Measurements from ENCODE around the gene TLCD2. TPM values are rescaled to one million over a fixed set of nuclear protein-coding genes. Genes with fewer than 3 reads are reported as not detected.
A peak's percentile ranks its signal among the peaks of the same experiment; 100 is the strongest.

The TLCD2 gene
- total and polyA plus RNA-seq, 9 of the 15 experiments (the other 6 are each of a cell fraction or from before 2014, with no cell fraction given), result 0.10 to 0.89 (median 0.58) TPM

DNA sequence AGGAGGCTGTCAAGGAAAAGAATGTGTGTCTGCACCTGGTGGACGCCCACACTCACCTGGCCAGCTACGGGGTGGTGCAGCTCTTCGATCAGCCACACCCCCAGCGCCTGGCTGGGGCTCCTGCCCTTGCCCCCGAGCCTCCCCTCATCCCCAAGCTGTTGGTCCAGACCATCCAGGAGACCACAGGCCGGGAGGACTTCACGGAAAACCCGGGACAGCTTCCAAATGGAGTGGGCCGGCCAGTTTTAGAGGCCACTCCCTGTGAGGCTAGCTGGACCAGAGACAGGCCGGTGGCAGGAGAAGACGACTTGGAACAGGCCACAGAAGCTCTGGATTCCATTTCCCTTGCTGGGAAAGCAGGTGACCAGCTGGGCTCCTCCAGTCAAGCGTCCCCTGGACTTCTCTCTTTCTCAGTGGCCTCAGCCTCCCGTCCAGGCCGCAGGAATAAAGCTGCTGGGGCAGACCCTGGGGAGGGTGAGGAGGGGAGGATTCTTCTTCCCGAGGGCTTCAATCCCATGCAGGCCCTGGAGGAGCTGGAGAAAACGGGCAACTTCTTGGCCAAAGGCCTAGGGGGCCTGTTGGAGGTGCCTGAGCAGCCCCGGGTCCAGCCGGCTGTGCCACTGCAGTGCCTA is 16.6 kb upstream of the TLCD2 start (continued):
- TF ChIP-seq, protein P1, sequence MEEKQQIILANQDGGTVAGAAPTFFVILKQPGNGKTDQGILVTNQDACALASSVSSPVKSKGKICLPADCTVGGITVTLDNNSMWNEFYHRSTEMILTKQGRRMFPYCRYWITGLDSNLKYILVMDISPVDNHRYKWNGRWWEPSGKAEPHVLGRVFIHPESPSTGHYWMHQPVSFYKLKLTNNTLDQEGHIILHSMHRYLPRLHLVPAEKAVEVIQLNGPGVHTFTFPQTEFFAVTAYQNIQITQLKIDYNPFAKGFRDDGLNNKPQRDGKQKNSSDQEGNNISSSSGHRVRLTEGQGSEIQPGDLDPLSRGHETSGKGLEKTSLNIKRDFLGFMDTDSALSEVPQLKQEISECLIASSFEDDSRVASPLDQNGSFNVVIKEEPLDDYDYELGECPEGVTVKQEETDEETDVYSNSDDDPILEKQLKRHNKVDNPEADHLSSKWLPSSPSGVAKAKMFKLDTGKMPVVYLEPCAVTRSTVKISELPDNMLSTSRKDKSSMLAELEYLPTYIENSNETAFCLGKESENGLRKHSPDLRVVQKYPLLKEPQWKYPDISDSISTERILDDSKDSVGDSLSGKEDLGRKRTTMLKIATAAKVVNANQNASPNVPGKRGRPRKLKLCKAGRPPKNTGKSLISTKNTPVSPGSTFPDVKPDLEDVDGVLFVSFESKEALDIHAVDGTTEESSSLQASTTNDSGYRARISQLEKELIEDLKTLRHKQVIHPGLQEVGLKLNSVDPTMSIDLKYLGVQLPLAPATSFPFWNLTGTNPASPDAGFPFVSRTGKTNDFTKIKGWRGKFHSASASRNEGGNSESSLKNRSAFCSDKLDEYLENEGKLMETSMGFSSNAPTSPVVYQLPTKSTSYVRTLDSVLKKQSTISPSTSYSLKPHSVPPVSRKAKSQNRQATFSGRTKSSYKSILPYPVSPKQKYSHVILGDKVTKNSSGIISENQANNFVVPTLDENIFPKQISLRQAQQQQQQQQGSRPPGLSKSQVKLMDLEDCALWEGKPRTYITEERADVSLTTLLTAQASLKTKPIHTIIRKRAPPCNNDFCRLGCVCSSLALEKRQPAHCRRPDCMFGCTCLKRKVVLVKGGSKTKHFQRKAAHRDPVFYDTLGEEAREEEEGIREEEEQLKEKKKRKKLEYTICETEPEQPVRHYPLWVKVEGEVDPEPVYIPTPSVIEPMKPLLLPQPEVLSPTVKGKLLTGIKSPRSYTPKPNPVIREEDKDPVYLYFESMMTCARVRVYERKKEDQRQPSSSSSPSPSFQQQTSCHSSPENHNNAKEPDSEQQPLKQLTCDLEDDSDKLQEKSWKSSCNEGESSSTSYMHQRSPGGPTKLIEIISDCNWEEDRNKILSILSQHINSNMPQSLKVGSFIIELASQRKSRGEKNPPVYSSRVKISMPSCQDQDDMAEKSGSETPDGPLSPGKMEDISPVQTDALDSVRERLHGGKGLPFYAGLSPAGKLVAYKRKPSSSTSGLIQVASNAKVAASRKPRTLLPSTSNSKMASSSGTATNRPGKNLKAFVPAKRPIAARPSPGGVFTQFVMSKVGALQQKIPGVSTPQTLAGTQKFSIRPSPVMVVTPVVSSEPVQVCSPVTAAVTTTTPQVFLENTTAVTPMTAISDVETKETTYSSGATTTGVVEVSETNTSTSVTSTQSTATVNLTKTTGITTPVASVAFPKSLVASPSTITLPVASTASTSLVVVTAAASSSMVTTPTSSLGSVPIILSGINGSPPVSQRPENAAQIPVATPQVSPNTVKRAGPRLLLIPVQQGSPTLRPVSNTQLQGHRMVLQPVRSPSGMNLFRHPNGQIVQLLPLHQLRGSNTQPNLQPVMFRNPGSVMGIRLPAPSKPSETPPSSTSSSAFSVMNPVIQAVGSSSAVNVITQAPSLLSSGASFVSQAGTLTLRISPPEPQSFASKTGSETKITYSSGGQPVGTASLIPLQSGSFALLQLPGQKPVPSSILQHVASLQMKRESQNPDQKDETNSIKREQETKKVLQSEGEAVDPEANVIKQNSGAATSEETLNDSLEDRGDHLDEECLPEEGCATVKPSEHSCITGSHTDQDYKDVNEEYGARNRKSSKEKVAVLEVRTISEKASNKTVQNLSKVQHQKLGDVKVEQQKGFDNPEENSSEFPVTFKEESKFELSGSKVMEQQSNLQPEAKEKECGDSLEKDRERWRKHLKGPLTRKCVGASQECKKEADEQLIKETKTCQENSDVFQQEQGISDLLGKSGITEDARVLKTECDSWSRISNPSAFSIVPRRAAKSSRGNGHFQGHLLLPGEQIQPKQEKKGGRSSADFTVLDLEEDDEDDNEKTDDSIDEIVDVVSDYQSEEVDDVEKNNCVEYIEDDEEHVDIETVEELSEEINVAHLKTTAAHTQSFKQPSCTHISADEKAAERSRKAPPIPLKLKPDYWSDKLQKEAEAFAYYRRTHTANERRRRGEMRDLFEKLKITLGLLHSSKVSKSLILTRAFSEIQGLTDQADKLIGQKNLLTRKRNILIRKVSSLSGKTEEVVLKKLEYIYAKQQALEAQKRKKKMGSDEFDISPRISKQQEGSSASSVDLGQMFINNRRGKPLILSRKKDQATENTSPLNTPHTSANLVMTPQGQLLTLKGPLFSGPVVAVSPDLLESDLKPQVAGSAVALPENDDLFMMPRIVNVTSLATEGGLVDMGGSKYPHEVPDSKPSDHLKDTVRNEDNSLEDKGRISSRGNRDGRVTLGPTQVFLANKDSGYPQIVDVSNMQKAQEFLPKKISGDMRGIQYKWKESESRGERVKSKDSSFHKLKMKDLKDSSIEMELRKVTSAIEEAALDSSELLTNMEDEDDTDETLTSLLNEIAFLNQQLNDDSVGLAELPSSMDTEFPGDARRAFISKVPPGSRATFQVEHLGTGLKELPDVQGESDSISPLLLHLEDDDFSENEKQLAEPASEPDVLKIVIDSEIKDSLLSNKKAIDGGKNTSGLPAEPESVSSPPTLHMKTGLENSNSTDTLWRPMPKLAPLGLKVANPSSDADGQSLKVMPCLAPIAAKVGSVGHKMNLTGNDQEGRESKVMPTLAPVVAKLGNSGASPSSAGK (IDR thresholded peaks at IDR 0.05), result no peak
- 0 out of 2 replicates have a peak, but pooled peaks have one; percentile 17 for TF ChIP-seq ZFX (CRISPR knock-in tag; IDR thresholded peaks at IDR 0.05)
